GM12875 (cell line): ENCODE measurements around the gene GAL.

Experiments
- H3K4me3 ChIP-seq: one replicate; pipeline ENCODE4 v1.5.1; 2011; ENCODE audit warnings: low read depth, low read length, control low read depth
- CTCF ChIP-seq: IDR thresholded peaks from 2 replicates; pipeline ENCODE4 v1.5.1; 2011; ENCODE audit warnings: low read depth, mild to moderate bottlenecking, control low read depth, inconsistent platforms, low read length, moderate library complexity, borderline replicate concordance; ENCODE audit not compliant: insufficient read depth

Gene GAL

GRCh38 chr11:68689737-68690625 is 5.6 kb downstream of the GAL start:
- no peak for TF ChIP-seq CTCF
- no peak overlapping the region for H3K4me3 ChIP-seq

- no peak for TF ChIP-seq CTCF
- H3K4me3 ChIP-seq: no peak overlapping the region
These were observed 6.5 kb downstream of the GAL start for GRCh38 chr11:68690671-68691401.

- no peak for TF ChIP-seq CTCF
- H3K4me3 ChIP-seq: no peak overlapping the region
These were observed 7.0 kb downstream of the GAL start for GRCh38 chr11:68691402-68691784.

- no peak for TF ChIP-seq CTCF
- H3K4me3 ChIP-seq: no peak overlapping the region
These were observed 7.8 kb downstream of the GAL start for GRCh38 chr11:68692115-68692514.

GRCh38 chr11:68692871-68693483 is 8.6 kb downstream of the GAL start:
- no peak overlapping the region for H3K4me3 ChIP-seq
- no peak for TF ChIP-seq CTCF

- no peak overlapping the region for H3K4me3 ChIP-seq
- TF ChIP-seq CTCF: no peak
These were observed 9.1 kb downstream of the GAL start for GRCh38 chr11:68693484-68693882.
